ENCODE data around the gene MMP23B. TPM values are rescaled to one million over a fixed set of nuclear protein-coding genes. Genes with fewer than 3 reads are reported as not detected.

MMP23B gene
- total and polyA plus RNA-seq, 2 of the 8 experiments (the other 6 are each of a cell fraction or from before 2014, with no cell fraction given), result 9.2 to 14.6 TPM

DNA sequence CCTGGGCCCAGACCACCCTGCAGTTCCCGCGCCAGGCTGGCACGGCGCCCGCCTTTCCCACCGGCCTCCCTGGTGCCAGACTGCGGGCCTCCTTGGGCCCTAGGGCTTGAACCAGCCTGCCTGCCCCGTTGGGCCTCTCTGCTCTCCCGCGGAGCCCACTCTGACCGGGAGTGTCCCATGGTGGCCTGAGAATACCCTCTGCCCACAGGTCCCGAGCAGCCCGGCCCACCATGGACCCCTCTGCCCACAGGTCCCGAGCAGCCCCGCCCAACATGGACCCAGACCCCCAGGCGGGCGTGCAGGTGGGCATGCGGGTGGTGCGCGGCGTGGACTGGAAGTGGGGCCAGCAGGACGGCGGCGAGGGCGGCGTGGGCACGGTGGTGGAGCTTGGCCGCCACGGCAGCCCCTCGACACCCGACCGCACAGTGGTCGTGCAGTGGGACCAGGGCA lies 8.8 kb upstream of the MMP23B start:
- peaks cover 0 to under 1% (median 0%) of the 10 kb centered on the region in 4 experiments; a peak in 2 of 7 replicates for H3K4me1 ChIP-seq (replicated peaks in 1 of 4; ENCODE audit: control insufficient read depth in 3 of 4, insufficient read depth in 4 of 4, low read length in 3 of 4)
- no peaks in the 10 kb centered on the region for H3K27me3 ChIP-seq (replicated peaks in 1 of 4; ENCODE audit: control insufficient read depth in 3 of 4, extremely low read depth in 1 of 4, insufficient read depth in 3 of 4, low read length in 3 of 4)
- TF ChIP-seq NRF1 (IDR thresholded peaks at IDR 0.05; ENCODE audit: low read depth, low read length) (no peak), EGR1 (IDR thresholded peaks at IDR 0.05; ENCODE audit: borderline replicate concordance, low read depth, low read length) (no peak)
- no peak for FAIRE-seq
- no peak overlapping the region for H3K14ac ChIP-seq (ENCODE audit: insufficient read length)
- no peak overlapping the region for H2AFZ ChIP-seq (ENCODE audit: low read length)
- ChIA-PET POLR2A (ENCODE audit: partially characterized antibody) (no interaction called here), CTCF (ENCODE audit: partially characterized antibody) (interaction anchor here (1.6 kb wide), 1 partner anchor 182 kb away, joined by 4 read pairs; no protein-coding TSS in a partner anchor)
- H3K18ac ChIP-seq (ENCODE audit: extremely low read depth, low read length), result no peak overlapping the region
- no peak overlapping the region for H2AK5ac ChIP-seq (ENCODE audit: low read depth, low read length)
- H3K79me2 ChIP-seq (ENCODE audit: control insufficient read depth in 1 of 2, insufficient read depth in 2 of 2, low read length in 2 of 2), result no peaks in the 10 kb centered on the region
- H4K8ac ChIP-seq (ENCODE audit: extremely low read depth, insufficient read depth, low read length), result peak overlapping the region; percentile 79; the same call in 1 of the 2 replicates
- H2BK20ac ChIP-seq (ENCODE audit: low read length), result no peak overlapping the region
- peaks cover 2 to 18% of the 10 kb centered on the region in 2 experiments for H4K20me1 ChIP-seq (replicated peaks in 1 of 2; ENCODE audit: control insufficient read depth in 1 of 2, insufficient read depth in 2 of 2, low read length in 2 of 2)
- H3K23me2 ChIP-seq (ENCODE audit: low read depth, low read length), result no peaks in the 10 kb centered on the region
- DNase-seq (ENCODE audit: low read depth in 1 of 2, low spot score in 2 of 2), result no peak
- no peak overlapping the region for H4K5ac ChIP-seq (ENCODE audit: insufficient read length, low read depth, low read length)
- no peak overlapping the region for H3K4ac ChIP-seq (replicated peaks; ENCODE audit: insufficient read length, low read depth, low read length)
- no peak overlapping the region for H3K23ac ChIP-seq (ENCODE audit: insufficient read length)
- no peak overlapping the region for H4K91ac ChIP-seq (replicated peaks; ENCODE audit: insufficient read length, low read length)
- H2BK120ac ChIP-seq (replicated peaks; ENCODE audit: low read depth, low read length), result no peak overlapping the region
- no peaks in the 10 kb centered on the region for H3K9me3 ChIP-seq (ENCODE audit: insufficient read depth in 2 of 2, low read depth in 1 of 2, low read length in 1 of 2)
- no peaks in the 10 kb centered on the region for H3K36me3 ChIP-seq (ENCODE audit: control insufficient read depth in 2 of 4, insufficient read depth in 4 of 4, low read length in 3 of 4)
- no peak overlapping the region for H3K56ac ChIP-seq (replicated peaks; ENCODE audit: insufficient read length, low read depth, low read length)
- no peak overlapping the region for H2BK12ac ChIP-seq (ENCODE audit: low read depth, low read length)
- no peak overlapping the region for H3K4me3 ChIP-seq (ENCODE audit: extremely low read depth in 1 of 4, insufficient read depth in 2 of 4, low read depth in 3 of 4, low read length in 4 of 4)
- H3K79me1 ChIP-seq (ENCODE audit: low read depth, low read length), result no peaks in the 10 kb centered on the region; the same call in none of the 2 replicates
- no peak overlapping the region for H2BK15ac ChIP-seq (ENCODE audit: low read length)
- no peak overlapping the region; the same call in 1 of the 2 replicates for H2BK5ac ChIP-seq (ENCODE audit: low read depth, low read length)
- no peak overlapping the region for H3K27ac ChIP-seq (ENCODE audit: low read depth, low read length)
- no peak overlapping the region for H3K9ac ChIP-seq (replicated peaks in 1 of 4; ENCODE audit: extremely low read depth in 1 of 4, low read depth in 3 of 4, low read length in 3 of 4)
- WGBS, 2 experiments (ENCODE audit: extremely low coverage in 1 of 2, insufficient coverage in 1 of 2, insufficient read length in 1 of 2, insufficient replicate concordance in 2 of 2, low coverage in 1 of 2, low lambda C conversion rate in 2 of 2, missing lambda C conversion rate in 1 of 2), result 96% methylated on average over 26 of the region's 33 CpGs; no CpG with 5 or more reads in 1 of the 2 experiments
- no peak overlapping the region for H3K4me2 ChIP-seq (ENCODE audit: insufficient read depth in 1 of 2, low read depth in 2 of 2, low read length in 2 of 2)
